GM19455 (cell line): ENCODE measurements around the gene ESR1.

Experiments used
- ATAC-seq: cut with Tn5 transposase; IDR thresholded peaks from one replicate; pipeline ENCODE4 v1.9.1; 2021; ENCODE audit not compliant: unreplicated experiment

The ESR1 gene

DNA sequence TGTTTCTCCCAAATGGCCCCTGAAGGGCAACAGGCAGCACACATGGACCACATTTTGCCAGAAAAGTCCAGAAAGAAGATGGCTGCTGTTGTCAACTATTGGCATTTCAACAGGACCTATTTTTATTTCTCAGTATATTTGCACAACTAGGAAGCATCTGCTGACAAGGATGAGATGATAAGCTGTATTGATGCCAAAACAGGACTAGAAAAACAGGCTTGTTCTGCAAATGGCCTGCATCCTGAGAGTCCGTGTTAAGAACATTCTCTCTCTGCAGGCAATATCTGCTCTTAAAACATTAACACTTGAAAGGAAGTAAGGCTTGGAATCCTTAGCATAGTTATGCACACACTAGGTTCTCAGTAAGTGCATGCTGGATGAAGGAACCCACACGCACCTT is 283.7 kb downstream of the ESR1 start:
- ATAC-seq = no peak

DNA sequence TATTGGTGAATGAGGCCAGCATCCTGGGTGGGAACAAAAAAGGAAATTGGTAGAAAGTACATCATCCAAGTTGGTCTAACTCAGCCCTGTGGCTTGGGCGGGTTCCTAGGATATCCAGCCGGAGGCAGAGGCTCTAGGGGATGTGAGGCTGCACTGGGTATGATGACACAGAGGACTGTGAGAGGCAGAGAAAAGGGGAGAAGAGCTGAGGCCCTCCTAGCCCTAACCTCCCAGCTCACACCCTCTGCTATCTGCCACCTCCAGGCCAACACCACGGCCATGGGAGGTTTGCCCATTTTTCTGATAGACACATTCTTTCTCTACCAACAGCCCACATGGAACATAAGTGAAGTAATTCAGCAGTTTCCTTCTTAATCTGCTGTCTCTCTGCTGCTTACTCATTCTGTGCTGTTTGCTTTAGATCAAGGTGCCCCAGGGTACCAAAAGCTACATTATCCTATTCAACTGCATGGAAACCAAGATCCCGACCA is 284.4 kb downstream of the ESR1 start:
- no peak for ATAC-seq

DNA sequence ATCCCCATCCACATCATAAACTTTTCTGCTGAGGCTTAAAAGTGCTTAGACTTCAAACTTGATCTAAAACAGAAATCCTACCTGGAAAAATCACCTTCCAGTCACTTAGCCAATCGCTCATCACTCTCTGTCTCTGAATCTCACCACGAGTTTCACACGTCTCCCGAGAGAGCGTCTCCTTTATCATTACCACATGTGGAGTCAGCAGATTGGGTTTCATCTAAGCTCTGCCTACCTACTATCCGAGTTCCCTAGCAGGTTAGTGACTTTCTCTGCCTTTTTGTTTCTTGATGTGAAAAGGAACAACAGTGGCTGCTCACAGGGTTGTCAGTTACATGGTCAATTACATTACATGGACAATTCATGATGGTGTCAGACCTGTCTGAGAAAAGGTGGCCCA is 286.2 kb downstream of the ESR1 start:
- no peak for ATAC-seq

DNA sequence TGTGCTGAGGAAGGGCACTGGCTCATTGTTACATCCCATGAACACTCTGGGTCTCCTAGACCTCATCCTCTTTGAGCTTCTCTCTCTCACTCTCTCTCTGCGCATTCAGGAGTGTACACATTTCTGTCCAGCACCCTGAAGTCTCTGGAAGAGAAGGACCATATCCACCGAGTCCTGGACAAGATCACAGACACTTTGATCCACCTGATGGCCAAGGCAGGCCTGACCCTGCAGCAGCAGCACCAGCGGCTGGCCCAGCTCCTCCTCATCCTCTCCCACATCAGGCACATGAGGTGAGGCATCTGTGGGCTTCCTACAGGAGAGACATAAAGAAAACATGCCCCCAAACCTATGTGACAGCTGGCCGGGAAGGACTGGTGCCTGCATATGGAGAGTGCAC is 286.8 kb downstream of the ESR1 start:
- no peak for ATAC-seq

DNA sequence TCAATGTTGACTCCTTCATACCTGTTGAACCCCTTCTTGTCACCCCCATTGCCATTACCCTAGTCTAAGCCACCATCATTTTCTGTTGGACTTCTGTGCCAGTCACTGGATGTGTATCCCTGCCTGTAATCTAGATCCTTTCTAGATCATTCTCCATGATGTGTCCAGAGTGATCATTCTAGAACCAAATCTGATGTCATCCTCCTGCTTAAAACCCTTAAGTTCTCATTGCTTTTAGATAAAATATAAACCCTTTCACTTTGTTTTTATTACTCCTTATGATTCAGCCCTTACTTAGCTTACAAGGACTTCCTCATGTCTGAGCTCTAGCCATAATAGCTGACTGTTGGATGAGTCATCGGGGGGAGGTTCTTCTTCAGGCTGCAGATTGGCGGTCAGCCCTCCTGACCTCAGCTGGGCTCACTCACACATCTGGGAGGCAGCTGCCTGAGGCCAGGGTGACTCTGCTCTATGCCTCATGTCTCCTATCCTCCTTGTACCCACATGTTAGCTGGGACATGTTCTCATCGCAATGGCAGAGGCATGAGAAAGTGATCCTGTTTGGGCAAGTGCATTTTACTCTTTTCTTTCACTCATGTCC is 287.6 kb downstream of the ESR1 start:
- no peak for ATAC-seq

DNA sequence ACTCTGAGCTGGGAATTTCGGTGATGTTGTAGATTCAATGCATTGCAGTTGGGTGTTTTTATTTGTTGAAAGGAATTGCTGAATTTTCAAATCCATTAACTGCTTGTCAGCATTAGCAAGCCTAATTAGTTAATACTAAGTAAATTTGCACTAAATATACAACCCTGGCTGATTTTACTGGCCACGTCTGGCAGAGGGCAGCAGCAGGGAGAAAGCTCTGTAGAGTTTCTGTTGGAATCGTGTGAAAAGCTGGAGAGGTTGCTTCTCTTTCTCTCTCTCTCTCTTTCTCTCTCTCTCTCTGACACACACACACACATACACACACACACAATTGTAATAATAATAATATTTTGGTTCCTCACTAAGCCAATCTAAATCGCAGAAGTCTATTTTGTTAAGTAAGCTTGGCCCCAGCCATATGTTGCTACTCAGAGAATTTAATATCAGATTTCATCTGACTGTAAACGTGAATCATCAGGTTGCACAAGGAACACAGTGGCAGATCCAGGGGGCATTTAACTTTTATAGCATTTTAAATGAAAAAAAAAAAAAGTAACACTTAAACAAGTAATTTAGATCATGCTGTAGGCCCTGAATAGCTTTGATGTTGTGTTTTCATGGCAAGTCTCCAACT is 289.5 kb downstream of the ESR1 start:
- ATAC-seq = no peak

DNA sequence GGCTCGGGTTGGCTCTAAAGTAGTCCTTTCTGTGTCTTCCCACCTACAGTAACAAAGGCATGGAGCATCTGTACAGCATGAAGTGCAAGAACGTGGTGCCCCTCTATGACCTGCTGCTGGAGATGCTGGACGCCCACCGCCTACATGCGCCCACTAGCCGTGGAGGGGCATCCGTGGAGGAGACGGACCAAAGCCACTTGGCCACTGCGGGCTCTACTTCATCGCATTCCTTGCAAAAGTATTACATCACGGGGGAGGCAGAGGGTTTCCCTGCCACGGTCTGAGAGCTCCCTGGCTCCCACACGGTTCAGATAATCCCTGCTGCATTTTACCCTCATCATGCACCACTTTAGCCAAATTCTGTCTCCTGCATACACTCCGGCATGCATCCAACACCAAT is 291.2 kb downstream of the ESR1 start:
- ATAC-seq = no peak

DNA sequence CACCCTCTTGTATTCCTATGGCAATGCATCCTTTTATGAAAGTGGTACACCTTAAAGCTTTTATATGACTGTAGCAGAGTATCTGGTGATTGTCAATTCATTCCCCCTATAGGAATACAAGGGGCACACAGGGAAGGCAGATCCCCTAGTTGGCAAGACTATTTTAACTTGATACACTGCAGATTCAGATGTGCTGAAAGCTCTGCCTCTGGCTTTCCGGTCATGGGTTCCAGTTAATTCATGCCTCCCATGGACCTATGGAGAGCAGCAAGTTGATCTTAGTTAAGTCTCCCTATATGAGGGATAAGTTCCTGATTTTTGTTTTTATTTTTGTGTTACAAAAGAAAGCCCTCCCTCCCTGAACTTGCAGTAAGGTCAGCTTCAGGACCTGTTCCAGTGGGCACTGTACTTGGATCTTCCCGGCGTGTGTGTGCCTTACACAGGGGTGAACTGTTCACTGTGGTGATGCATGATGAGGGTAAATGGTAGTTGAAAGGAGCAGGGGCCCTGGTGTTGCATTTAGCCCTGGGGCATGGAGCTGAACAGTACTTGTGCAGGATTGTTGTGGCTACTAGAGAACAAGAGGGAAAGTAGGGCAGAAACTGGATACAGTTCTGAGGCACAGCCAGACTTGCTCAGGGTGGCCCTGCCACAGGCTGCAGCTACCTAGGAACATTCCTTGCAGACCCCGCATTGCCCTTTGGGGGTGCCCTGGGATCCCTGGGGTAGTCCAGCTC is 292.1 kb downstream of the ESR1 start:
- ATAC-seq = no peak

DNA sequence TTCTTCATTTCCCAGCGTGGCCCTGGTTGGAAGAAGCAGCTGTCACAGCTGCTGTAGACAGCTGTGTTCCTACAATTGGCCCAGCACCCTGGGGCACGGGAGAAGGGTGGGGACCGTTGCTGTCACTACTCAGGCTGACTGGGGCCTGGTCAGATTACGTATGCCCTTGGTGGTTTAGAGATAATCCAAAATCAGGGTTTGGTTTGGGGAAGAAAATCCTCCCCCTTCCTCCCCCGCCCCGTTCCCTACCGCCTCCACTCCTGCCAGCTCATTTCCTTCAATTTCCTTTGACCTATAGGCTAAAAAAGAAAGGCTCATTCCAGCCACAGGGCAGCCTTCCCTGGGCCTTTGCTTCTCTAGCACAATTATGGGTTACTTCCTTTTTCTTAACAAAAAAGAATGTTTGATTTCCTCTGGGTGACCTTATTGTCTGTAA is 292.7 kb downstream of the ESR1 start:
- ATAC-seq = no peak

DNA sequence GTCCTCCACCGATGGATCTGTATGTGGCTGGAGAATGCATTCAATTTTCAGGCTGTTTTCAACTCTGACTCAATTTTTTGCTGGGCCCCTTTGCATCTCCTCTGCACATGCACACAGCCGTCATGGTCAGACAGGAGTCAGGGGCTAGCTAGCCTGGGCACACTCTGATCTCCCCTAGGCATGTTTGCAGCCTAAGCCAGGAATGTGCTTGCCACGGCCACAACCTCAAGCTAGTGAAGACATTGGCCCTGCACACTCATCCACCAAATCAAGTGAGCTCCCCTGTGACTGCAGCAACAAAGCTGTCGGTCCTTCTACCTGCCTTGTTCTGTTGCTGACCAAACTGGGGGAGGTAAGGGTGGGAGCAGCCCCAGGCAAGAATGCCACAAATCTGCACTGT is 300.5 kb downstream of the ESR1 start:
- no peak for ATAC-seq

DNA sequence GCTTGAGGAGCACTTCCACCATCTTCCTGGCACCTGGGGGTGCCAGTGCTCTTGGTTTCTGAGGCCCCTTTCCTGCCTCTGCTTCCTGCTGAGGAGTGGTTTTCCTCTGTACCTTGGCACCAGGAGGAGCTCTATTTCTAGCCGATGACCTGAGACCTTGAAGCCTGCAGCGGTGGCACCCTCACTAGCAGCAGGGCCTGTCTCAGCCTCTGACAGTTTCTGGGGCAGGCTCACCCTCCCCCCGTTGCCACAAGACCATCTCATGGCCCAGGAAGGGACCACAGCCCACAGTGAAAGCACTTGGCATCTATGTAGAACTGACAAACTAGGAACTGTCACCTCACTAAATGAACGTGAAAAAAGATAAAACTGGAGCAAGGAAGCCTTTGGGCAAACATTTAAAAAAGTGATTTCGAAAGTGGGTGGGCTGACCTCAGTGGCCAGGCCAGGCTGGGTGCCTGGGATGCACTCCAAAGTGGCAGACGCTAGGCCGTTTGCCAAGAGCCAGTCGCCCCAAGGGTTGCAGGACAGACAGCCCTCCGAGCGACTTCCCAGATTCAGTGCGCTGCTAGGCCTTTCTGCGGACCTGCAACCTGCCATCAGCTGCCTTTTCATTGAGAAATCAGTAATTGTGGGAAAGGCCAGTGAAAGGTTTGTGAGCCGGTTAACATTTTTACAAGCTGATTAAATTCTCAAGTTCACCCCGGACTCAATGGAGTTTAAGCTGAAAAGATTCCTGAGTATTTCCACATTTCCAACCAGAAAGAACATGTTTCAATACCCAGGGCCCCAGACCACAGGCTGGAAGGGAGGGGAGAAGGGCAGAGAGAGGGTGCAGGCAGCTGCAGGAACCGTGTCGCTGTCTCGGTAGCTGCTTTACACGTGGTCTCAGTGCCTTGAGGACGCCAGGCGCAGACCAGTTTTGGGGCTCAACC is 303.7 kb downstream of the ESR1 start:
- no peak for ATAC-seq

DNA sequence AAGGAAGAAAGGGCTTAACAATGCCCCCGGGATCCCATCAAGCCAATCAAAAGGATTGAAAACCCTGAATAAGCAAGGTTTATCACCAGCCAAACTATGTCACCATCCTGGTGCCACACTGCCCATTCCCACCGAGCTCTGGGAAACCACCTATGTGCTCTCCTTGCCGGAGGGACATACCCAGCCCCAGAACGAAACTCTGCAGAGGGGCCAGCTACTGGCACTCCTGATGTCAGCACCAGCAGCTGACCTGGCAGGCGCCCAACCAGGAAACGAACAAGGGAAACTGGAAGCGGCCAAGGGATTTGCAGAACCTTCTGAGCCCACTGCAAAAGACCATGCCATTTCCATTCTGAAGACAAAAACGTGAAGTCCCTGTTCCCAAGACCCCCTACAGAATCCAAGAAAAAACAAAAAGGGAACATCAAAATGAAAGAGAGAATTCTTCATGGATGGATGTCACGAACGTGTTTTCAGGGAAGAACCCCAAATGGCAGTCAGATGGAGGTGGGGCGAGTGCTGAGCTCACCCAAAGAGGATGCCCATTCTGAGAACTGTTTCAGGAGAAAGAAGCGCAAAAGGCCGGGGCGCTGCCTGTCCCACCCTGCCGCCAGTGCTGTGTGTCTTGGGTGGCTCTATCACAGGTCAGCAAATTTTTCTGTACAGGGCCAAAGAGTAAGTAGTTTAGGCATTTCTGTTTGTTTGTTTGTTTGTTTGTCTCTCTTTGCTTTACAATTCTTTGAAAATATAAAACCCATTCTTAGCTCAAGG is 305.2 kb downstream of the ESR1 start:
- ATAC-seq = no peak

DNA sequence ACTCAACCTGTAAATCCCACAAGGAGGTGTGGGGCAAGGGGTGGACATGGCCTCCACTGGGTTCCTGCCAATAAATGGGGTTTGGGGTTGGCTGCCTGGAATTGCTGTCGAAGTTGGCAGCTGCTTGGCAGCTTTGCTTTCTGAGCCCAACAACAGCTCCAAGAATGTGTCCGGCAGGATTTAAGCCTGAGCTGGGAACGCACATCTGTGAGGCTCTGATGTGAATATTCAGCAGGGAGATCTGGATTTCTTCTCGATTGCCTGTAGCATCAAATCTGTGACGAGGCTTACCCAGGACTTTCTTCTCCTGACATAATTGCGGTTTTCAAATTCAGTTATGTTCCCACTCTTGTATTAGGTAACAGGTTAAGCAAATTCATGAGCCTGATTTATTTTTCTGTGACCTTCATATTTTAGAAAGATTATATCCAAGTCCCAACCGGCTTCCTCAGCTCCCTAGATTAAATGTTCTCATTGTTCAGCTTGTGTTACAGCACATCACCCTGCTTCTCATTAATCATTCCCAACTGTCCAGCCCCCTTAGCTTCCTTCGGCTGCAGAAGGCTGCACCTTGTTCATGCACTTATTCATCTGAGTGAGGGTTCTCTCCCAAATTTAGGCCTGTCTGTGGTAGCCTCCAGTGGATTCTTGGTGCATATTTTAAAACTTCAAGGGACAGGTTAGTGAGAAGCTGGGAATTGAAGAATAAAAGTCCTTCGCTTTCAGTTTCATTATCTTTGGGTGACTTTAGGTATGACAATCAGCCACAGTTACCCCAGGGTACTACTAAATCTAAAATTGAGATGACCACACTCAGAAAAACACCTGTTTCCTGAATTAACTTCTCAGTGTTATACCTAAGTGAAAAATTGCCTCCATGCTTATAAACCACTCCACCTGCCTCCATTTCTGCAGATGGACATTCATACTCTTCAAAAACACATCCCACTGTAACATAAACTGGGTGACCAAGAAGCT is 310.0 kb downstream of the ESR1 start:
- peak; percentile 80 for ATAC-seq

DNA sequence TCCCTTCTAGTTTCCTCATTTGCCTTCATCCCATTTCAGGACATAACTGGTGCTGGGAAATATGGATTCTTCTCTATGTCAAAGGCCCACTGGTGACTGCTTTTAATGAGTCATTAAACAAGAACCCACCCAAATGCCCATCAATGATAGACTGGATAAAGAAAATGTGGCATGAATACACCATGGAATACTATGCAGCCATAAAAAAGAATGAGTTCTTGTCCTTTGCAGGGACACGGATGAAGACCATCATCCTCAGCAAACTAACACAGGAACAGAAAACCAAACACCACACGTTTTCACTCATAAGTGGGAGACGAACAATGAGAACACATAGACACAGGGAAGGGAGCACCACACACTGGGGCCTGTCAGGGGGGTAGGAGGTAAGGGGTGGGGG is 310.7 kb downstream of the ESR1 start:
- no peak for ATAC-seq

DNA sequence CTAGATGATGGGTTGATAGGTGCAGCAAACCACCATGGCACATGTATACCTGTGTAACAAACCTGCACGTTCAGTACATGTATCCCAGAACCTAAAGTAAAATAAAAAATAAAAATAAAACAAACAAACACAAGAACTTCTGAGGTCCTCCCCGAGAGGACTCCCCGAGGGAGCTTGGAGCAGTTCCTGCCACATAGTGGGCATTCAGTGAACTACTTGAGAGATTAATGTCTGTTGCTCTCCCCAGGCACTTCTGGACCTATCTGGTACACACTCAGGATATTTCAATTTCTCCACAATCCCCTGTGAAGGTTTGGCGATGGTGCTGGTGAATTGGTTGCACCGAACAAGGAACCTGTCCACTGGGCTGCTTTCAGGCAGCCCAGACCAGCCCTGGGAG is 311.2 kb downstream of the ESR1 start:
- ATAC-seq = no peak

DNA sequence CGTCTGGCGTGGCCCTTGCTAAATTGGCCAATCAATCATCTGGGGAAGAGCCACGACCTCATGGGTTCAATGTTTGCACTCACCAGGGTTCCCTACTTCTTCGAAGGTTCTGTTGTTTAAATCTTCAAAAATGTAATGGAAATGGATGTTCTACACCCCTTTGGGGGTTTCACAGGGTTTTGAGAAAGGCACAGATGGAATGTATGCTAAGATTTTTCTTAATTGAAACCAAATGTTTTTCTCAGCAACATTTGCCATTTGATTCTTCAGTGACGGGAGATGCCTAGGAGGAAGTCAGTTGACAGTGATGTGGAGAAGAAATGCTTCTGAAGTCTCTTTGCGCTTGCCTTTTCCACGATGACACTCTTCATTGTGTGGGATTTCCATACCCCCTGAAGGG is 312.3 kb downstream of the ESR1 start:
- ATAC-seq = no peak

DNA sequence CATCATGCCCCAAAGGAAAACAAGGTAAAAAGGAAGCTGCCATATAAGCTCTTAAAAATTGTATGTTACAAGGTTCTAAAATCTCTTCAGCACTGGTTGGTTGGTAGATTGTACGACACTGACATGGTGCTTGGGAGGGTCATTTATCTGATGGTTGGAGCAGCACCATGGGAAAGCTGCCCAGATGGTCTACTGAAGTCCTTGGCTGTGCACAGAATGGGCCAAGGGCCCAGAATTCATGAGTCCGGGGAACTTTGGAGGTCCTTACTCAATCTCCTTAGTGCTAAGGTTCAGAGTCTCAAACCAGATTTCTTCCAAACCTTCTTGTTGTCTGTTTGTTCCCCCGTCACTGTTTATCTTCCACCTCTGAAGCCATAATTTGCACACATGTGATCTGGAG is 314.4 kb downstream of the ESR1 start:
- no peak for ATAC-seq

DNA sequence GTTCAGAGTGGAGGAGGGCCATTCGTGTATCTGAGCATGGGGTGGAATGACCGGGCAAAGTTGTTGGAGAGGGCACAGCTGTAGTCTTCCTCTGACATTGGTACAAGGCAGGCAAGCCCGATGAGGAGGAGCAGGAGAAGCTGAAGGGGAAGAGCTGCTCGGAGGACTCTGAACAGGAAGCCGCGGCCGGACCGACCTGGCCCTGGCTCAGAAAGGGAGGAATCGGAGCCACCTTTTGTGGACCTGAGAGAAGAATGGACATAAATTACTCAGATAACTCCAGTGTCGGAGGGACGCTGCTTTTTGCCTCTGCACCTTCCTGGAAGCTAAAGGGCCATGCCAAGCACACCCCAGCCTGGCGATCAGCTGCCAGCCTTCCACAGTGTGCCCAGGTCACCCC is 315.0 kb downstream of the ESR1 start:
- no peak for ATAC-seq

DNA sequence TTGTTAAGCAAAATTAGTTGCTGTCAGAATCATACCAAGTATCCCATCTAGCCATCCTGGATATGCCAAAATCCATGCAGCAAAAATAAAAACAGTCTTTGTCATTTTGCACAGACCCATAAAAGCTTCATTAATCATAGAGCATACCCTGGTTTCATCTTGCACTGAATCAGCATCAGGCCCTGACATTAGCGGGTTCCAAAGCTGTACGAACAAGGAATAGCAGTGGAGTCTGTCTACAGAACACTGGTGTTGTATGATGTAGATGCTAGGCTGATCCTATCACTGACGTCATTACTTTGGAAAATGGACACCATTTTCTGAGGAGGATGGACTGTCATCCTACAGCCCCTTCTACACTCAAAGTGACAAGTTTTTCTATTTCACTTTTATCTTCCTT is 315.6 kb downstream of the ESR1 start:
- no peak for ATAC-seq
